AG04449 (cell line): ENCODE results near the gene CSTB.

Experiments used
- CTCF ChIA-PET: fragments of 350-600 bp; formaldehyde crosslinking; extraction: SDS; loops from one replicate; lab custom pipeline; 2021; ENCODE audit warnings: antibody characterized with exemption; lab: Yijun Ruan, JAX
- POLR2A ChIA-PET: fragments of 400-600, 350-600 bp; formaldehyde crosslinking; extraction: SDS; loops from one replicate; lab custom pipeline; 2020; ENCODE audit warnings: antibody characterized with exemption, inconsistent platforms; lab: Yijun Ruan, JAX
- DNase-seq: peaks from one replicate; pipeline ENCODE4 v3.0.0-alpha.2; 2010; ENCODE audit warnings: low read depth, low spot score
- H3K4me3 ChIP-seq: 2 replicates; pipeline ENCODE4 v1.5.1; 2011; ENCODE audit warnings: low read depth, mild to moderate bottlenecking, control low read depth, low read length
- CTCF ChIP-seq: IDR thresholded peaks from one replicate; pipeline ENCODE4 v1.5.1; 2011; ENCODE audit warnings: mild to moderate bottlenecking, moderate library complexity, low read length, control low read depth, inconsistent platforms; ENCODE audit not compliant: insufficient read depth; ENCODE audit errors: missing control alignments

The CSTB gene

DNA sequence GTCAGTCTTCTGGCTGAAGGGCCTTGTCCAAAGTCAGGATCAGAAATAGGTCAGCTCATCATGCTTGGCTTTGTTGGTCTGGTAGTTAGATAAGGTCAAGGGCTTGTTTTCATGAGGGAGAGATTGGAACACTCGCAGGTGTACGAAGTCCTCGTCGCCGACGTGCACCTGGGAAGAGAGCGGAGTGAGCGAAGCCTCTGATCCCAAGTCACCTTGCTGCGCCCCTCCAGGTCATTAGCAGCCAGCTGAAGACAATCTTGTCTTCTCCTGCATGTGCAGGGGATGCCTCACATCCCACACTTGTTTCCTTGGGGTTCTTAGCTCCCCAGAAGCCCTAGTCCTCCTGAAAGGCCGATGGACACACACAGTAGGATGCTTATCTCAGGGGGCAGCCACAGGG, 1.9 kb downstream of the CSTB start:
- ChIA-PET CTCF (interaction anchor here (3.5 kb wide), 1 partner anchor 15 kb away, joined by 19 read pairs; the partner anchor contains the start of gene RRP1), POLR2A (interaction anchor here (1.3 kb wide), 1 partner anchor 9 kb away, joined by 3 read pairs; no protein-coding TSS in a partner anchor)
- H3K4me3 ChIP-seq, result no peak overlapping the region
- no peak for DNase-seq
- no peak for TF ChIP-seq CTCF

- TF ChIP-seq CTCF, result no peak
- POLR2A ChIA-PET, result no interaction called here
- no peak overlapping the region for H3K4me3 ChIP-seq
- CTCF ChIA-PET, result interaction anchor here (3.5 kb wide), 1 partner anchor 17 kb away, joined by 19 read pairs; the partner anchor contains the start of gene RRP1
- no peak for DNase-seq
These were observed 3.7 kb downstream of the CSTB start for GRCh38 chr21:43772425-43772821.

DNA sequence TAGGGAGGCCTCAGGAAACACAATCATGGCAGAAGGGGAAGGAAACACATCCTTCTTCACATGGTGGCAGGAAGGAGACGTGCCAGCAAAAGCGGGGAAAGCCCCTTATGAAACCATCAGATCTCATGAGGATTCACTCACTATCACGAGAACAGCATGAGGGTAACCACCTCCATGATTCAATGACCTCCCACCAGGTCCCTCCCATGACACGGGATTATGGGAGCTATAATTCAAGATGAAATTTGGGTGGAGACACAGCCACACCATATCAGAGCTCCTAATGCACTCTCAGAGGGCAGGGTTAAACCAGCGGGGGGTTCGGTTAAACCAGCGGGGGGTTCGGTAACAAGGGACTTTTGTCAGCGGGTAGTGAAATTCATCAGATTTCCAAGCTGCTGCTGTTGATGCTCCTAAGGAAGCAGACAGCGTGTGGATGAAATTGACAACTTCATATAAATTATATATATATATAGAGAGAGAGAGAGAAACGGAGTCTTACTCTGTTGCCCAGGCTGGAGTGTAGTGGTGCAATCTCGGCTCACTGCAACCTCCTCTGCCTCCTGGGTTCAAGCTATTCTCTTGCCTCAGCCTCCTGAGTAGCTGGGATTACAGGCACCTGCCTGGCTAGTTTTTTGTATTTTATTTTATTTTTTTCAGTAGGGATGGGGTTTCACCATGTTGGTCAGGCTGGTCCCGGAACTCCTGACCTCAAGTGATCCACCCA, 4.2 kb downstream of the CSTB start:
- no peak for DNase-seq
- POLR2A ChIA-PET, result no interaction called here
- no peak overlapping the region for H3K4me3 ChIP-seq
- CTCF ChIA-PET, result interaction anchor here (3.5 kb wide), 1 partner anchor 18 kb away, joined by 19 read pairs; the partner anchor contains the start of gene RRP1
- TF ChIP-seq CTCF, result no peak

- no peak for TF ChIP-seq CTCF
- CTCF ChIA-PET, result interaction anchor here (1.3 kb wide), 1 partner anchor 9 kb away, joined by 3 read pairs; no protein-coding TSS in a partner anchor
- H3K4me3 ChIP-seq, result no peak overlapping the region
- POLR2A ChIA-PET, result no interaction called here
- no peak for DNase-seq
These were observed 4.9 kb downstream of the CSTB start for GRCh38 chr21:43771199-43771675.

DNA sequence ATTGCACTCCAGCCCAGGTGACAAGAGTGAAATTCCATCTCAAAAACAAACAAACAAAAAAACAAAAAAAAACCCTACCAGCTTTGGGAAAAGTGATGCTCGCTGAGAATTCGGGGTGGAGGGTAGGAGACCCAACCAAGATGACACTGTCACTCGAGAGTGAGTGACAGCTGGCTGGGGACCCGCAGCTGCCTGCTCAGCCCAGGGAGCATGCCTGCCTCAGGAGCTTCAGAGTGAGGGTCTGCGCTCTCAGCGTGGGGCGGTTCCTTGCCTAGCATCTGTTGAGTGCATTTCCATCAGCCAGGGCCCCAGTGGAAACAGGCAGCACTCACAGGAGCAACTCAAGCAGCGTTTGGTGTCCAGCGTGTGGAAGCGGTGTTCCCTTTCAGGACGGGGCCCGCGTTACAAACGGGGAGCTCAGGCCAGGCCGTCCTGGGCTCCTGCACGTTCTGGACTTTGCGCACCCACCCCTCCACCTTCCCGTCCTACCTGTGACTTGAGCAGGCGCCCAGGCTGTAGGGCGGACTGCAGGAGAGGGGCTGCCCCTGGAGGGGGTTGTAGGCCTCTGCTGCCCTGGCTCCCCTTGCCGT, 5.9 kb downstream of the CSTB start:
- POLR2A ChIA-PET, result no interaction called here
- DNase-seq, result no peak
- CTCF ChIA-PET, result interaction anchor here (1.3 kb wide), 1 partner anchor 10 kb away, joined by 3 read pairs; no protein-coding TSS in a partner anchor
- no peak for TF ChIP-seq CTCF
- no peak overlapping the region for H3K4me3 ChIP-seq

GRCh38 chr21:43769325-43769958, 6.7 kb downstream of the CSTB start:
- ChIA-PET POLR2A (no interaction called here), CTCF (interaction anchor here (0.6 to 0.8 kb wide), 2 partner anchors 20 to 41 kb away, joined by 3 read pairs; partner anchors contain the start of gene RRP1)
- no peak overlapping the region for H3K4me3 ChIP-seq
- no peak for TF ChIP-seq CTCF
- no peak for DNase-seq
